ENCODE measurements around the gene FLNC. TPM values are rescaled to one million over a fixed set of nuclear protein-coding genes. Genes with fewer than 3 reads are reported as not detected.

The FLNC gene
- total and polyA plus RNA-seq, 11 donors: 399 to 3,687 (median 1,170) TPM

DNA sequence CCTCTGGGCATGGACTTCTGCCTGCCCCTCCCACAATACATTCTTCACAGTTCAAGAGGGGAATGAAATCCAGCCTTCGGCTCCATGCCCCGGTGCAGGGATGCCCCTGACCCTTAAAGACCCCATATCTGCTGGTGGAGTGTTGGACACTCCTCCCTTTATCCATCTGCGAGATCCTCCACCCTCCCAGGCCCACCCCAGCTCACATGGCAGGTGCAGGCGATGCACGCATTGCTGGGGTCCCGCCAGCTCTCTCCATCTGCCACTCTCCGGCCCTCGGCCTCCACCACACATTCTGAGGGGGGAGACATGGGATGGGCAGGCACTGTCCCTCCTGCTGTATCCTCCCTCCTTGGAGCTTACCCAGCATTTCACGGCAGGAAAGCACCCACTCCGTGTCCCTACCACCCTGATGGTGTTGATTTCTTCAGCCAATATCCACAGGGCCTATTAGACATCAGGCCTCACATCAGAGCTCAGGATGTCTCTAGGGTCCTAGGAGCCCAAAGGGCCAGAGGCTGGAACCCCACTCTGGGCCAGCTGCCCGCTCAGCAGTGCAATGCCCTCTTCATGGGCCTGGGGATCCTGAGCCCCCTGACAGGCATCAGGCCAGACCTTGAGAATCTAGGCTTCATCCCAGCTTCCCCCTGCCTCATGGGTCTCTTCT is 50.7 kb downstream of the FLNC start:
- DNase-seq (peak in 2 of 5 donors; percentile 13 to 38), ATAC-seq (no peak)
- Histone ChIP-seq H3K4me3 (no peak overlapping the region), H3K36me3 (no peaks in the 10 kb centered on the region), H3K27ac (no peak overlapping the region), H3K27me3 (no peaks in the 10 kb centered on the region), H3K9me3 (no peaks in the 10 kb centered on the region), H3K4me1 (peaks cover 0 to 8% (median 0%) of the 10 kb centered on the region in 12 donors)
- intact Hi-C loops (cut with DNase I): loop anchor here in 9 of 10 donors (5.0 to 10.0 kb wide), 11 partner anchors 89 to 721 kb away; partner anchors contain the start of genes METTL2B (in 2 of the 9), CALU (in 1 of the 9) and CCDC136 (in 1 of the 9)
- WGBS, 4 donors: 75 to 91% (median 79%) methylated on average over 9 to 11 of the region's 11 CpGs
- TF ChIP-seq, protein P1, sequence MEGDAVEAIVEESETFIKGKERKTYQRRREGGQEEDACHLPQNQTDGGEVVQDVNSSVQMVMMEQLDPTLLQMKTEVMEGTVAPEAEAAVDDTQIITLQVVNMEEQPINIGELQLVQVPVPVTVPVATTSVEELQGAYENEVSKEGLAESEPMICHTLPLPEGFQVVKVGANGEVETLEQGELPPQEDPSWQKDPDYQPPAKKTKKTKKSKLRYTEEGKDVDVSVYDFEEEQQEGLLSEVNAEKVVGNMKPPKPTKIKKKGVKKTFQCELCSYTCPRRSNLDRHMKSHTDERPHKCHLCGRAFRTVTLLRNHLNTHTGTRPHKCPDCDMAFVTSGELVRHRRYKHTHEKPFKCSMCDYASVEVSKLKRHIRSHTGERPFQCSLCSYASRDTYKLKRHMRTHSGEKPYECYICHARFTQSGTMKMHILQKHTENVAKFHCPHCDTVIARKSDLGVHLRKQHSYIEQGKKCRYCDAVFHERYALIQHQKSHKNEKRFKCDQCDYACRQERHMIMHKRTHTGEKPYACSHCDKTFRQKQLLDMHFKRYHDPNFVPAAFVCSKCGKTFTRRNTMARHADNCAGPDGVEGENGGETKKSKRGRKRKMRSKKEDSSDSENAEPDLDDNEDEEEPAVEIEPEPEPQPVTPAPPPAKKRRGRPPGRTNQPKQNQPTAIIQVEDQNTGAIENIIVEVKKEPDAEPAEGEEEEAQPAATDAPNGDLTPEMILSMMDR (IDR thresholded peaks at IDR 0.05): no peak
- no peak for TF ChIP-seq POLR2A (IDR thresholded peaks at IDR 0.05)

DNA sequence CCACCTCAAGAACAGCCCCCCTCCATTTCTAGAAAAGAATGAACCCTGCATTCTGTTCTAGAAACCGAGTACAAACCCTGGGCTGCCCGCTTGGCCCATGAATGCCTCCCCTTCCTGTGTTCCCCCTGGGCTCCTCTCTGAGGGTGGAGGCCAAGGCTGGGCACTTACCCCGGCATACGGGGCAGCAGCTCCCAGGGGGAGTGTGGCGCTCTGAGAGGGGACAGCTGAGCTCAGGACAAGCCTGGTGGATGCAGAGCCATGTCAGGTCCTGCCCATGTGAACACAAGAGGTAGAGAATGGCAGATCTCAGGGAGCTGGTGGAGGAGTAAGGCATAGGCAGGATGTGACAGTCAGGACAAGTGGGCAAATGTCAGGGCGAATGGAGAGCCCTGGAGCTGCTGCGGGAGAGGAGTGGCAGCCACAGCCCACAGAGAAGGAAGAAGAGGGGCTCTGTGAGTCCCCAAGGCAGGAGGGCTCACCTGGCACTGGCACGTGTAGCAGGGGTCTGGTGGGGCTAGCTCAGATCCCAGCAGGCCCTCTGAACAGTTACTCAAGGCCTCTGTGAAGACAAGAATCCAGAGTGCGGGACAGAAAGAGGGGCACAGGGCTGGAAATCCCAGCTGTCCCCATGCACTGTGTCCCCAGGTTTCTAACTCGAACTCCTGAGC is 51.4 kb downstream of the FLNC start:
- DNase-seq: peak in 2 of 5 donors; percentile 11 to 20

DNA sequence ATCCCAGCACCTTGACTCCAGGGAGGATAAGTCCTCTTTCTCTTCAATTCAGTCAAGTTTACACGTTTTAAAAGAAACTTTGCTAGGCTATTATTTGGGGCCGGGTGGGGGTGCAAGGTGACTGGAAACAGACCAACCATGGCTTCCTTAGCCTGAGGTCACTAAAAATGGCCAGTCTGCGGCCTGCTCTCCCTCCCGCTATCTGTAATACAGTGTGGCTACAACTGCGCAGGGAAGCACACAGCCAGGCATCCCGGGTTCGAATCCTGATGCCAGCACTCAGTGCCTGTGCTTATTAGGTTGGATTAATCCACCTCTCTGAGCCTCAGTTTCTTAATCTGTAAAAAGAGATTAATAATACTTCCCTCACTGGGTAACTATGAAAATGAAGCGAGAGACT is 51.9 kb downstream of the FLNC start:
- Histone ChIP-seq H3K27me3 (no peaks in the 10 kb centered on the region), H3K9me3 (no peaks in the 10 kb centered on the region), H3K4me3 (no peak overlapping the region), H3K36me3 (no peaks in the 10 kb centered on the region), H3K27ac (no peak overlapping the region), H3K4me1 (peaks cover 0 to 8% (median 0%) of the 10 kb centered on the region in 12 donors)
- WGBS, 4 donors: 86 to 91% (median 88%) methylated on average over 8 of the region's 8 CpGs
- no peak for TF ChIP-seq POLR2A (IDR thresholded peaks at IDR 0.05)
- TF ChIP-seq, protein P1 (IDR thresholded peaks at IDR 0.05): no peak
- DNase-seq (peak in 2 of 5 donors; percentile 4 to 33), ATAC-seq (no peak)
- intact Hi-C loops (cut with DNase I): loop anchor here (2.0 to 10.0 kb wide), 12 partner anchors 90 to 720 kb away; partner anchors contain the start of genes METTL2B (in 2 of the 10), CALU (in 1 of the 10) and CCDC136 (in 1 of the 10)

More for the DNA sequence above, 51.4 kb downstream of the FLNC start:
- Histone ChIP-seq H3K36me3 (no peaks in the 10 kb centered on the region), H3K4me3 (no peak overlapping the region), H3K27ac (no peak overlapping the region), H3K9me3 (no peaks in the 10 kb centered on the region), H3K27me3 (no peaks in the 10 kb centered on the region), H3K4me1 (peaks cover 0 to 8% (median 0%) of the 10 kb centered on the region in 12 donors)
- 84 to 88% (median 87%) methylated on average over 10 of the region's 10 CpGs for WGBS, 4 donors
- TF ChIP-seq, protein P1 (IDR thresholded peaks at IDR 0.05): no peak
- no peak for TF ChIP-seq POLR2A (IDR thresholded peaks at IDR 0.05)
- ATAC-seq: no peak
- intact Hi-C loops (cut with DNase I): loop anchor here (2.0 to 10.0 kb wide), 12 partner anchors 89 to 721 kb away; partner anchors contain the start of genes METTL2B (in 2 of the 10), CALU (in 1 of the 10) and CCDC136 (in 1 of the 10)

All from heart left ventricle (tissue), 16 donors.